CD4-positive, alpha-beta T cell (primary cell): ENCODE data around the gene HES5. TPM values are rescaled to one million over a fixed set of nuclear protein-coding genes. Genes with fewer than 3 reads are reported as not detected.

Source experiments
- ATAC-seq: fragments of 200-7000 bp; cut with Tn5 transposase; one replicate; pipeline ENCODE4 v1.10.0; 2022; ENCODE audit warnings: mild to moderate bottlenecking; ENCODE audit not compliant: poor library complexity
- CTCF ChIA-PET: fragments of 350-600 bp; sonication (Branson Sonifier 250); formaldehyde crosslinking; loops from one replicate; lab custom pipeline; 2021; ENCODE audit warnings: antibody characterized with exemption, inconsistent platforms; lab: Charles Lee
- POLR2A ChIA-PET: fragments of 350-600 bp; sonication (Branson Sonifier 250); formaldehyde crosslinking; loops from one replicate; lab custom pipeline; 2021; ENCODE audit warnings: antibody characterized with exemption, inconsistent platforms; lab: Charles Lee
- DNase-seq, 14 experiments: peaks; one replicate each; pipeline ENCODE4 v3.0.0-alpha.2; 2013 to 2020; ENCODE audit warnings: mixed read lengths in 2 of 14
- H3K27ac ChIP-seq, 2 donors: one replicate each; pipeline versions ENCODE4 v1.5.1 to v1.7.0; 2013; ENCODE audit warnings: low read length in 2 of 2, low read depth in 1 of 2, mild to moderate bottlenecking in 1 of 2
- H3K27me3 ChIP-seq, 2 experiments: 1 replicate in 1 of 2; 2 replicates in 1 of 2; pipeline versions ENCODE4 v1.6.1 to v1.7.0; 2013; ENCODE audit warnings: low read length in 2 of 2, control low read depth in 1 of 2, mild to moderate bottlenecking in 1 of 2, moderate library complexity in 1 of 2; ENCODE audit not compliant: insufficient read depth in 2 of 2, control insufficient read depth in 1 of 2
- H3K36me3 ChIP-seq: one replicate; pipeline ENCODE4 v1.6.1; 2013; ENCODE audit warnings: low read length, control low read depth; ENCODE audit not compliant: insufficient read depth
- H3K4me1 ChIP-seq: one replicate; pipeline ENCODE4 v1.6.1; 2013; ENCODE audit warnings: low read length, control low read depth; ENCODE audit not compliant: insufficient read depth
- H3K4me3 ChIP-seq: one replicate; pipeline ENCODE4 v1.5.1; 2013; ENCODE audit warnings: mild to moderate bottlenecking, low read length, moderate library complexity
- H3K9me3 ChIP-seq, 2 experiments: 1 replicate in 1 of 2; 2 replicates in 1 of 2; pipeline versions ENCODE4 v1.6.1 to v1.7.0; 2013; ENCODE audit warnings: low read length in 2 of 2, mild to moderate bottlenecking in 2 of 2, control low read depth in 1 of 2, moderate library complexity in 1 of 2; ENCODE audit not compliant: control insufficient read depth in 1 of 2, insufficient read depth in 1 of 2
- H3K27ac Mint-ChIP-seq: one replicate; pipeline ENCODE4 v1.8.0; 2020; ENCODE audit warnings: mixed read lengths
- H3K27me3 Mint-ChIP-seq: one replicate; pipeline ENCODE4 v1.8.0; 2021; ENCODE audit warnings: mixed read lengths
- H3K36me3 Mint-ChIP-seq: one replicate; pipeline ENCODE4 v1.8.0; 2021; ENCODE audit warnings: low read depth, mixed read lengths
- H3K4me1 Mint-ChIP-seq: one replicate; pipeline ENCODE4 v1.8.0; 2021; ENCODE audit warnings: low read depth, mixed read lengths
- H3K4me3 Mint-ChIP-seq: one replicate; pipeline ENCODE4 v1.8.0; 2020; ENCODE audit warnings: mild to moderate bottlenecking, mixed read lengths
- H3K9me3 Mint-ChIP-seq: one replicate; pipeline ENCODE4 v1.8.0; 2020; ENCODE audit warnings: mixed read lengths
- intact Hi-C, 2 experiments: fragments of 100-400 bp; cut with DNase I in 1 of 2; cut with micrococcal nuclease in 1 of 2; formaldehyde crosslinking; loops; one replicate each; pipeline versions ENCODE4 v1.15.1 to v1.9.0; 2023 to 2025; cut with DNase I, micrococcal nuclease
- total RNA-seq, 174 experiments: library from RNA in 2 of 174; stranded (reverse) in 2 of 174; gene quantifications; one replicate each; pipeline ENCODE4 v1.2.3 and lab custom pipeline; 2021 to 2026
- TF ChIP-seq, protein P1 (sequence below): fragments of 200-600 bp; IDR thresholded peaks from one replicate; pipeline ENCODE4 v1.8.0; 2022; ENCODE audit warnings: antibody characterized with exemption, mild to moderate bottlenecking

The HES5 gene
- total RNA-seq, 2 experiments from 2014 or later: not detected

DNA sequence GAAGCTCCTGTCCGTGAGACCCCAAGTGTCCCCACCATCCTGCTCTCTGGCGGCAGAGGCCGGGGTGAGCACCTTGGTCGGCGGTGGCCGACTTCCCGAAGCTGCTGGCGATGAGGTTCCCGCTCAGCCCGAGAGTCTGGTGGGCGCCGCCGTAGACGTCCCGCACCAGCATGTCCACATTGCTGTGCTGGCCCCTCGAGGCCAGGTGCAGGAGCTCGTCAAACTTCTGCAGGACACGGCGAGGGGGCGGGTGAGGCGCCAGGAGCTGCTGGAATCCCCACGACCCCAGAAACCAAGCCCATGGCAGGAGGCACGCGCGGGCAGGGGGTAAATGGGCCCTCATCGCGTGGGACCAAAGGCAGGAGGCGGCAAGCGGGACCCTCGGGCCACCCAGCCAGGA lies 10.3 kb downstream of the HES5 start:
- H3K27me3 ChIP-seq: no peaks in the 10 kb centered on the region
- ATAC-seq (no peak), DNase-seq (no peak)
- no peak overlapping the region for H3K27ac ChIP-seq
- intact Hi-C loops: loop anchor here in 1 of 2 experiments (10.0 kb wide), 2 partner anchors 125 to 1255 kb away; partner anchors contain the start of gene SMIM1
- Mint-ChIP-seq H3K27ac (no peak overlapping the region), H3K9me3 (no peaks in the 10 kb centered on the region), H3K4me1 (peaks cover 28% of the 10 kb centered on the region), H3K4me3 (no peak overlapping the region), H3K27me3 (no peaks in the 10 kb centered on the region), H3K36me3 (peaks cover 68% of the 10 kb centered on the region)
- no peak overlapping the region for H3K4me3 ChIP-seq
- ChIA-PET POLR2A (interaction anchor here (1.1 kb wide), 1 partner anchor 104 kb away, joined by 3 read pairs; no protein-coding TSS in a partner anchor), CTCF (no interaction called here)
- no peaks in the 10 kb centered on the region for H3K9me3 ChIP-seq
- H3K4me1 ChIP-seq: peaks cover 25% of the 10 kb centered on the region
- TF ChIP-seq, protein P1, sequence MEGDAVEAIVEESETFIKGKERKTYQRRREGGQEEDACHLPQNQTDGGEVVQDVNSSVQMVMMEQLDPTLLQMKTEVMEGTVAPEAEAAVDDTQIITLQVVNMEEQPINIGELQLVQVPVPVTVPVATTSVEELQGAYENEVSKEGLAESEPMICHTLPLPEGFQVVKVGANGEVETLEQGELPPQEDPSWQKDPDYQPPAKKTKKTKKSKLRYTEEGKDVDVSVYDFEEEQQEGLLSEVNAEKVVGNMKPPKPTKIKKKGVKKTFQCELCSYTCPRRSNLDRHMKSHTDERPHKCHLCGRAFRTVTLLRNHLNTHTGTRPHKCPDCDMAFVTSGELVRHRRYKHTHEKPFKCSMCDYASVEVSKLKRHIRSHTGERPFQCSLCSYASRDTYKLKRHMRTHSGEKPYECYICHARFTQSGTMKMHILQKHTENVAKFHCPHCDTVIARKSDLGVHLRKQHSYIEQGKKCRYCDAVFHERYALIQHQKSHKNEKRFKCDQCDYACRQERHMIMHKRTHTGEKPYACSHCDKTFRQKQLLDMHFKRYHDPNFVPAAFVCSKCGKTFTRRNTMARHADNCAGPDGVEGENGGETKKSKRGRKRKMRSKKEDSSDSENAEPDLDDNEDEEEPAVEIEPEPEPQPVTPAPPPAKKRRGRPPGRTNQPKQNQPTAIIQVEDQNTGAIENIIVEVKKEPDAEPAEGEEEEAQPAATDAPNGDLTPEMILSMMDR: no peak
- H3K36me3 ChIP-seq: peaks cover 76% of the 10 kb centered on the region

DNA sequence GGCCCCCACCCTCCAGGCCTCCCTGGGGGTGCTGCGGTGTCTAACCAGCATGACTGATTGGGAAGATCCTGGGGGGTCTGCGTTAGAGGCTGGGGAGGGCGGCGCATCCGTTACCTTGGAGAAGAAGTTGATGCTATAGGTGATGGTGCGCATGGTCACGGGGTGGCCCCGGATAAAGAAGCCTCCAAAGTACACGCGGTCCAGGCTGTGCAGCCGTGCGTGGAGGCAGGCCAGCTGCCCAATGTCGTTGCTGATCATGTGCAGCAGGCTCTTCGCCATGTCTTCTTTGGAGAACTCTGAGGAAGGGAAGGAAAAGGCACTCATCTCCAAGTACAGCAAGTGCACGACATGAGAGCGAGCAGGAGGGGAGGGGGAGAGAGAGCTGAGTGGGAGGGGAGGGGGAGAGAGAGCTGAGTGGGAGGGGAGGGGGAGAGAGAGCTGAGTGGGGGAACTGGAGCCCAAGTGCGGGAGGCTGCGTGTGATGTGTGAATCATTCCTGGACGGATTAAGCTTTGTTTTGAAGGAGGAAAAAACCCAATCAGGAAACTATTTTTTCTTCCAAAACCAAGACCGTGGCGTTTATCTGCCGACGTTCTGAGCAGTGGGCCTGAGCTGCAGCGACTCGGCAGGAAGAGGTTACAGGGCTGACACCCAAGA lies 10.9 kb downstream of the HES5 start:
- no peak for DNase-seq
- peaks cover 22% of the 10 kb centered on the region for H3K4me1 Mint-ChIP-seq
- intact Hi-C loops: no loop called here
- Histone ChIP-seq H3K27ac (no peak overlapping the region), H3K4me1 (peaks cover 19% of the 10 kb centered on the region), H3K9me3 (no peaks in the 10 kb centered on the region), H3K27me3 (no peaks in the 10 kb centered on the region), H3K36me3 (peaks cover 78% of the 10 kb centered on the region), H3K4me3 (no peak overlapping the region)
- no peak overlapping the region for H3K27ac Mint-ChIP-seq
- ChIA-PET POLR2A (no interaction called here), CTCF (no interaction called here)
- H3K9me3 Mint-ChIP-seq: no peaks in the 10 kb centered on the region
- ATAC-seq: no peak
- TF ChIP-seq, protein P1: no peak
- H3K27me3 Mint-ChIP-seq: no peaks in the 10 kb centered on the region
- peaks cover 67% of the 10 kb centered on the region for H3K36me3 Mint-ChIP-seq
- no peak overlapping the region for H3K4me3 Mint-ChIP-seq

DNA sequence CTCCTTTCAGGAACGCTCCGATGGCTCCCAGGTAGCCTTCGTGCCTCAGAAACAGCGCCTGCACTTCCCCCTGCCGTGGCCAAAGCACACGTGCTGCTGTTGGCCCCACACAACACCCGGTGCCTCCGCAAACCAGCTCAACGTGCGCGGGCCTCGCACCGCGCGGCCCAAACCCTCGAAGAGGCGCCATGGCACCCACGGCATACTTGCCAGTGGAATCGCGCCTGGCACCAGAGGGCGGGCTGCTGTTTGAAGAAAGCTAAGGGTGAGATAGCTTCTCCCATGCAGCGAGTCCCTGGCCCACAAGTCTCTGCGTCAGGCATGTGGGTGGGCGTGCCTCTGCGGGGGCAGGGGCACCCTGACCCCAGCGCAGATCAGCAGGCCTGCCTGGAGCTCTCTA lies 11.5 kb downstream of the HES5 start:
- Mint-ChIP-seq H3K4me1 (peaks cover 16% of the 10 kb centered on the region), H3K4me3 (no peak overlapping the region), H3K27ac (no peak overlapping the region), H3K9me3 (no peaks in the 10 kb centered on the region), H3K27me3 (no peaks in the 10 kb centered on the region), H3K36me3 (peaks cover 67% of the 10 kb centered on the region)
- H3K9me3 ChIP-seq: no peaks in the 10 kb centered on the region
- DNase-seq (no peak), ATAC-seq (no peak)
- TF ChIP-seq, protein P1: no peak
- intact Hi-C loops: no loop called here
- peaks cover 84% of the 10 kb centered on the region for H3K36me3 ChIP-seq
- H3K4me1 ChIP-seq: peaks cover 13% of the 10 kb centered on the region
- no peak overlapping the region for H3K27ac ChIP-seq
- H3K4me3 ChIP-seq: no peak overlapping the region
- no peaks in the 10 kb centered on the region for H3K27me3 ChIP-seq
- ChIA-PET POLR2A (no interaction called here), CTCF (no interaction called here)
